Tibial nerve (tissue), 4 donors: ENCODE measurements around the gene SIGLEC7. TPM values are rescaled to one million over a fixed set of nuclear protein-coding genes. Genes with fewer than 3 reads are reported as not detected.

ENCODE experiments used
- DNase-seq, 2 donors: peaks; one replicate each; pipeline ENCODE4 v3.0.0-alpha.2; 2019; ENCODE audit warnings: low spot score in 2 of 2
- H3K27ac ChIP-seq, 4 donors: fragments of 200-600 bp; sonication (generic) in 3 of 4; one replicate each; pipeline ENCODE4 v1.5.1; 2017 to 2019; ENCODE audit warnings: mild to moderate bottlenecking in 1 of 4
- H3K27me3 ChIP-seq, 2 donors: fragments of 200-600 bp; sonication (generic) in 1 of 2; one replicate each; pipeline versions ENCODE4 v1.5.1 to v1.6.0; 2017 to 2019
- H3K36me3 ChIP-seq, 3 donors: fragments of 200-600 bp; sonication (generic); one replicate each; pipeline ENCODE4 v1.5.1; 2018 to 2019
- H3K4me1 ChIP-seq, 4 donors: fragments of 200-600 bp; sonication (generic) in 3 of 4; one replicate each; pipeline ENCODE4 v1.5.1; 2017 to 2019
- H3K4me3 ChIP-seq, 4 donors: fragments of 200-600 bp; sonication (generic) in 3 of 4; one replicate each; pipeline ENCODE4 v1.5.1; 2017 to 2019; ENCODE audit warnings: mild to moderate bottlenecking in 1 of 4, moderate library complexity in 1 of 4
- H3K9me3 ChIP-seq, 4 donors: fragments of 200-600 bp; sonication (generic) in 3 of 4; one replicate each; pipeline ENCODE4 v1.5.1; 2017 to 2019
- CTCF ChIP-seq, 5 experiments: fragments of 200-600 bp in 3 of 5; fragments of 450-650 bp in 2 of 5; sonication (generic) in 3 of 5; IDR thresholded peaks; one replicate each; pipeline ENCODE4 v1.5.1; 2016 to 2019; ENCODE audit warnings: antibody characterized with exemption in 5 of 5, mild to moderate bottlenecking in 3 of 5, moderate library complexity in 2 of 5
- EP300 ChIP-seq, 2 donors: sonication (generic); formaldehyde crosslinking; IDR thresholded peaks; one replicate each; pipeline ENCODE4 v1.6.1; 2017; ENCODE audit warnings: antibody characterized with exemption in 2 of 2, mild to moderate bottlenecking in 1 of 2
- POLR2A ChIP-seq, 2 donors: fragments of 450-650 bp; IDR thresholded peaks; one replicate each; pipeline ENCODE4 v1.6.1; 2017; ENCODE audit warnings: antibody characterized with exemption in 2 of 2, mild to moderate bottlenecking in 2 of 2, moderate library complexity in 2 of 2
- WGBS, 2 donors: methylation state at CpG; one replicate each; pipeline ENCODE4 v1.1.5; 2018; 5-methylcytosine and 5-hydroxymethylcytosine counted together
- total RNA-seq, 4 donors: library from RNA; depleted of rRNA; stranded (reverse); fragments of >200 nt; gene quantifications; one replicate each; pipeline ENCODE4 v1.1.0, GENCODE V29; 2016

SIGLEC7 gene
- total RNA-seq, 4 donors from 2014 or later: 0.42 to 7.5 (median 1.1) TPM

GRCh38 chr19:51096473-51097165 is 45.5 kb upstream of the SIGLEC7 start:
- Histone ChIP-seq H3K9me3 (no peaks in the 10 kb centered on the region), H3K36me3 (peaks cover 0 to 35% (median 0%) of the 10 kb centered on the region in 3 donors), H3K4me3 (no peak overlapping the region), H3K4me1 (peaks cover 0 to 4% (median 0%) of the 10 kb centered on the region in 4 donors), H3K27me3 (no peaks in the 10 kb centered on the region), H3K27ac (no peak overlapping the region)
- WGBS, 2 donors: 71 to 73% methylated on average over 6 of the region's 6 CpGs
- no peak for DNase-seq
- TF ChIP-seq CTCF (IDR thresholded peaks at IDR 0.05): no peak
- no peak for TF ChIP-seq POLR2A (IDR thresholded peaks at IDR 0.05)
- no peak for TF ChIP-seq EP300 (IDR thresholded peaks at IDR 0.05)

- H3K36me3 ChIP-seq: peaks cover 0 to 41% (median 0%) of the 10 kb centered on the region in 3 donors
- DNase-seq: peak in 1 of 2 donors; percentile 21
- H3K4me1 ChIP-seq: peaks cover 0 to 4% (median 0%) of the 10 kb centered on the region in 4 donors
- 14 to 22% methylated on average over 8 of the region's 8 CpGs for WGBS, 2 donors
- no peaks in the 10 kb centered on the region for H3K9me3 ChIP-seq
- TF ChIP-seq CTCF (IDR thresholded peaks at IDR 0.05): peak; percentile 47 to 59 (median 54)
- TF ChIP-seq EP300 (IDR thresholded peaks at IDR 0.05): no peak
- H3K4me3 ChIP-seq: no peak overlapping the region
- no peaks in the 10 kb centered on the region for H3K27me3 ChIP-seq
- no peak overlapping the region for H3K27ac ChIP-seq
Measured at GRCh38 chr19:51097166-51097738, 44.8 kb upstream of the SIGLEC7 start.

GRCh38 chr19:51097796-51098195 is 44.3 kb upstream of the SIGLEC7 start:
- WGBS, 2 donors: 86 to 88% methylated on average over 20 of the region's 20 CpGs
- DNase-seq: no peak

GRCh38 chr19:51098365-51099046 is 43.6 kb upstream of the SIGLEC7 start:
- H3K4me3 ChIP-seq: peak overlapping the region in 2 of 4 donors; percentile 6 to 33
- peaks cover 0 to 52% (median 6%) of the 10 kb centered on the region in 3 donors for H3K36me3 ChIP-seq
- TF ChIP-seq POLR2A (IDR thresholded peaks at IDR 0.05): no peak
- TF ChIP-seq CTCF (IDR thresholded peaks at IDR 0.05): peak in 3 of 5 experiments; percentile 17 to 37 (median 20)
- no peaks in the 10 kb centered on the region for H3K9me3 ChIP-seq
- DNase-seq: no peak
- no peaks in the 10 kb centered on the region for H3K27me3 ChIP-seq
- no peak overlapping the region for H3K27ac ChIP-seq
- peaks cover 0 to 4% (median 0%) of the 10 kb centered on the region in 4 donors for H3K4me1 ChIP-seq
- WGBS, 2 donors: 50 to 72% methylated on average over 4 to 21 of the region's 78 CpGs

More at GRCh38 chr19:51097796-51098195, 44.3 kb upstream of the SIGLEC7 start:
- no peak overlapping the region for H3K27ac ChIP-seq
- H3K4me1 ChIP-seq: peaks cover 0 to 4% (median 0%) of the 10 kb centered on the region in 4 donors
- no peaks in the 10 kb centered on the region for H3K9me3 ChIP-seq
- H3K36me3 ChIP-seq: peaks cover 0 to 45% (median 4%) of the 10 kb centered on the region in 3 donors
- no peak overlapping the region for H3K4me3 ChIP-seq
- no peaks in the 10 kb centered on the region for H3K27me3 ChIP-seq
- TF ChIP-seq POLR2A (IDR thresholded peaks at IDR 0.05) (no peak), EP300 (IDR thresholded peaks at IDR 0.05) (no peak), CTCF (IDR thresholded peaks at IDR 0.05) (no peak)

GRCh38 chr19:51099047-51099382 is 43.1 kb upstream of the SIGLEC7 start:
- 58 to 60% methylated on average over 9 to 21 of the region's 22 CpGs for WGBS, 2 donors
- H3K27me3 ChIP-seq: no peaks in the 10 kb centered on the region
- peaks cover 0 to 57% (median 6%) of the 10 kb centered on the region in 3 donors for H3K36me3 ChIP-seq
- peak overlapping the region in 2 of 4 donors; percentile 6 to 33 for H3K4me3 ChIP-seq
- no peak overlapping the region for H3K27ac ChIP-seq
- TF ChIP-seq CTCF (IDR thresholded peaks at IDR 0.05): no peak
- no peak for TF ChIP-seq POLR2A (IDR thresholded peaks at IDR 0.05)
- TF ChIP-seq EP300 (IDR thresholded peaks at IDR 0.05): no peak
- no peak for DNase-seq
- H3K4me1 ChIP-seq: peaks cover 0 to 8% (median 0%) of the 10 kb centered on the region in 4 donors
- no peaks in the 10 kb centered on the region for H3K9me3 ChIP-seq
